B cell (primary cell): ENCODE results near the gene PLEKHA7. TPM values are rescaled to one million over a fixed set of nuclear protein-coding genes. Genes with fewer than 3 reads are reported as not detected.

Experiments used
- ATAC-seq: fragments of 200-7000 bp; cut with Tn5 transposase; one replicate; pipeline ENCODE4 v1.10.0; 2021; ENCODE audit warnings: low read depth, mild to moderate bottlenecking, moderate number of reproducible peaks, moderate library complexity
- CTCF ChIA-PET: fragments of 350-600 bp; sonication (Branson Sonifier 250); formaldehyde crosslinking; loops from one replicate; lab custom pipeline; 2021; ENCODE audit warnings: antibody characterized with exemption, inconsistent platforms; lab: Charles Lee
- POLR2A ChIA-PET: fragments of 350-600 bp; sonication (Branson Sonifier 250); formaldehyde crosslinking; loops from one replicate; lab custom pipeline; 2021; ENCODE audit warnings: antibody characterized with exemption; lab: Charles Lee
- DNase-seq: peaks from one replicate; pipeline ENCODE4 v3.0.0; 2013
- H2AFZ ChIP-seq: 2 replicates; pipeline ENCODE4 v1.6.1; 2012; ENCODE audit warnings: mild to moderate bottlenecking, low read depth, low read length; ENCODE audit not compliant: insufficient read depth, poor library complexity, severe bottlenecking
- H3K27ac ChIP-seq, 2 donors: 1 replicate in 1 of 2; 2 replicates in 1 of 2; pipeline ENCODE4 v1.5.1; 2012 to 2013; ENCODE audit warnings: low read length in 2 of 2, mild to moderate bottlenecking in 2 of 2, moderate library complexity in 1 of 2
- H3K27me3 ChIP-seq, 4 experiments: fragments of 200-600 bp in 1 of 4; sonication (generic) in 1 of 4; replicated peaks in 1 of 4; 1 replicate in 2 of 4; 2 replicates in 2 of 4; pipeline versions ENCODE4 v1.6.1 to v1.7.0; 2013 to 2016; ENCODE audit warnings: low read length in 3 of 4, mild to moderate bottlenecking in 2 of 4, mixed read lengths in 1 of 4, moderate library complexity in 1 of 4; ENCODE audit not compliant: insufficient read depth in 4 of 4, control insufficient read depth in 3 of 4; ENCODE audit errors: control extremely low read depth in 1 of 4
- H3K36me3 ChIP-seq, 2 experiments: replicated peaks in 1 of 2; 1 replicate in 1 of 2; 2 replicates in 1 of 2; pipeline versions ENCODE4 v1.6.1 to v1.7.1; 2013; ENCODE audit warnings: low read length in 1 of 2; ENCODE audit not compliant: insufficient read depth in 2 of 2, control insufficient read depth in 1 of 2; ENCODE audit errors: control extremely low read depth in 1 of 2, extremely low read depth in 1 of 2
- H3K4me1 ChIP-seq, 2 donors: fragments of 200-600 bp in 1 of 2; sonication (generic) in 1 of 2; 1 replicate in 1 of 2; 2 replicates in 1 of 2; pipeline versions ENCODE4 v1.5.1 to v1.6.1; 2013 to 2017; ENCODE audit warnings: low read length in 2 of 2; ENCODE audit not compliant: control insufficient read depth in 2 of 2, insufficient read depth in 2 of 2
- H3K4me2 ChIP-seq: replicated peaks from 2 replicates; pipeline ENCODE3; 2012; ENCODE audit warnings: mild to moderate bottlenecking, low read depth, low read length; ENCODE audit not compliant: poor library complexity, severe bottlenecking
- H3K4me3 ChIP-seq, 5 experiments: fragments of 200-600 bp in 1 of 5; sonication (generic) in 1 of 5; 1 replicate in 3 of 5; 2 replicates in 2 of 5; pipeline versions ENCODE4 v1.5.1 to v1.7.0; 2011 to 2016; ENCODE audit warnings: low read length in 4 of 5, mild to moderate bottlenecking in 4 of 5, low read depth in 2 of 5, control low read depth in 1 of 5, moderate library complexity in 1 of 5; ENCODE audit not compliant: insufficient read depth in 1 of 5; ENCODE audit errors: control extremely low read depth in 1 of 5, extremely low read depth in 1 of 5
- H3K79me2 ChIP-seq: fragments of 200-600 bp; sonication (generic); one replicate; pipeline ENCODE4 v1.6.0; 2016; ENCODE audit warnings: low read length; ENCODE audit not compliant: control insufficient read depth, insufficient read depth
- H3K9ac ChIP-seq: fragments of 200-600 bp; sonication (generic); 2 replicates; pipeline ENCODE4 v1.6.1; 2017; ENCODE audit warnings: mild to moderate bottlenecking, low read length, moderate library complexity
- H3K9me3 ChIP-seq, 3 donors: one replicate each; pipeline versions ENCODE4 v1.6.1 to v1.7.1; 2013; ENCODE audit warnings: low read length in 2 of 3; ENCODE audit not compliant: control insufficient read depth in 2 of 3, insufficient read depth in 1 of 3; ENCODE audit errors: control extremely low read depth in 1 of 3
- H4K20me1 ChIP-seq: 2 replicates; pipeline ENCODE4 v1.6.0; 2012; ENCODE audit warnings: mild to moderate bottlenecking, low read length; ENCODE audit not compliant: insufficient read depth, control insufficient read depth, poor library complexity, severe bottlenecking
- H3K27ac Mint-ChIP-seq: one replicate; pipeline ENCODE4 v1.8.0; 2021; ENCODE audit warnings: mixed read lengths
- H3K27me3 Mint-ChIP-seq: one replicate; pipeline ENCODE4 v1.8.0; 2021; ENCODE audit warnings: mixed read lengths
- H3K4me1 Mint-ChIP-seq: one replicate; pipeline ENCODE4 v1.8.0; 2021; ENCODE audit warnings: mixed read lengths
- H3K4me3 Mint-ChIP-seq: one replicate; pipeline ENCODE4 v1.8.0; 2021; ENCODE audit warnings: mixed read lengths
- H3K9me3 Mint-ChIP-seq: one replicate; pipeline ENCODE4 v1.8.0; 2022; ENCODE audit warnings: mixed read lengths; ENCODE audit not compliant: insufficient read depth
- CTCF ChIP-seq: fragments of 200-600 bp; IDR thresholded peaks from one replicate; pipeline ENCODE4 v1.8.0; 2022; ENCODE audit warnings: antibody characterized with exemption, mild to moderate bottlenecking
- EZH2 ChIP-seq: IDR thresholded peaks from 2 replicates; pipeline ENCODE4 v1.6.1; 2012; ENCODE audit warnings: borderline replicate concordance, low read depth, mild to moderate bottlenecking, moderate library complexity, low read length; ENCODE audit not compliant: insufficient read depth, poor library complexity, severe bottlenecking
- WGBS: methylation state at CpG from one replicate; pipeline ENCODE4 v1.1.5; 2013; ENCODE audit warnings: missing lambda C conversion rate; ENCODE audit not compliant: insufficient coverage; 5-methylcytosine and 5-hydroxymethylcytosine counted together
- intact Hi-C: fragments of 100-400 bp; cut with micrococcal nuclease; formaldehyde crosslinking; loops from one replicate; pipeline ENCODE4 v1.10.0; 2022
- polyA plus RNA-seq: library from polyadenylated mRNA; depleted of rRNA; stranded (reverse); fragments of >200 nt; gene quantifications from 2 replicates; pipeline ENCODE4 v1.2.3, GENCODE V29; 2012
- total RNA-seq, 2 donors: library from RNA; stranded (reverse); fragments of 120-200 nt in 1 of 2; gene quantifications; 1 replicate in 1 of 2; 2 replicates in 1 of 2; pipeline versions ENCODE4 v1.2.3 to v1.2.4, GENCODE V29; 2013 to 2022

PLEKHA7 gene
- total and polyA plus RNA-seq, 2 donors (not counting 1 experiment from before 2014, with no cell fraction given): 1.7 to 8.2 TPM

- H3K4me1 Mint-ChIP-seq: no peaks in the 10 kb centered on the region
- H3K9me3 Mint-ChIP-seq: no peaks in the 10 kb centered on the region
- H3K9me3 ChIP-seq: no peaks in the 10 kb centered on the region
- H3K27ac ChIP-seq: no peak overlapping the region
- no peaks in the 10 kb centered on the region for H3K79me2 ChIP-seq
- no peak overlapping the region for H3K9ac ChIP-seq
- no peak overlapping the region for H3K27ac Mint-ChIP-seq
- 93% methylated on average over 1 of the region's 2 CpGs for whole genome bisulfite sequencing
- H2AFZ ChIP-seq: no peak overlapping the region
- no peaks in the 10 kb centered on the region for H3K27me3 ChIP-seq
- no peak overlapping the region for H3K4me3 Mint-ChIP-seq
- ATAC-seq: no peak
- ChIA-PET POLR2A (no interaction called here), CTCF (no interaction called here)
- no peak for DNase-seq
- H3K36me3 ChIP-seq: no peaks in the 10 kb centered on the region
- TF ChIP-seq EZH2 (no peak), CTCF (no peak)
- no peaks in the 10 kb centered on the region for H4K20me1 ChIP-seq
- no peak overlapping the region for H3K4me3 ChIP-seq
- H3K4me1 ChIP-seq: no peaks in the 10 kb centered on the region
- H3K27me3 Mint-ChIP-seq: peaks cover 3% of the 10 kb centered on the region
- intact Hi-C loops: no loop called here
- no peak overlapping the region for H3K4me2 ChIP-seq
Observed at GRCh38 chr11:16873289-16873688, 140.9 kb downstream of the PLEKHA7 start.

- ChIA-PET POLR2A (no interaction called here), CTCF (interaction anchor here (0.7 kb wide), 1 partner anchor 12 kb away, joined by 3 read pairs; no protein-coding TSS in a partner anchor)
- H3K9me3 ChIP-seq: no peaks in the 10 kb centered on the region
- Mint-ChIP-seq H3K9me3 (no peaks in the 10 kb centered on the region), H3K4me1 (no peaks in the 10 kb centered on the region), H3K27me3 (peaks cover 3% of the 10 kb centered on the region), H3K4me3 (no peak overlapping the region), H3K27ac (no peak overlapping the region)
- H3K4me3 ChIP-seq: no peak overlapping the region
- ATAC-seq (no peak), DNase-seq (no peak)
- H3K4me1 ChIP-seq: no peaks in the 10 kb centered on the region
- H3K27me3 ChIP-seq: no peaks in the 10 kb centered on the region
- no peaks in the 10 kb centered on the region for H4K20me1 ChIP-seq
- H3K9ac ChIP-seq: no peak overlapping the region
- H3K27ac ChIP-seq: no peak overlapping the region
- intact Hi-C loops: no loop called here
- H3K36me3 ChIP-seq: no peaks in the 10 kb centered on the region
- H2AFZ ChIP-seq: no peak overlapping the region
- no peak overlapping the region for H3K4me2 ChIP-seq
- TF ChIP-seq EZH2 (no peak), CTCF (no peak)
- H3K79me2 ChIP-seq: no peaks in the 10 kb centered on the region
- 96% methylated on average over 3 of the region's 5 CpGs for WGBS
Observed at GRCh38 chr11:16871368-16871767, 142.8 kb downstream of the PLEKHA7 start.
